ENCODE data around the gene EGFR.

EGFR gene

DNA sequence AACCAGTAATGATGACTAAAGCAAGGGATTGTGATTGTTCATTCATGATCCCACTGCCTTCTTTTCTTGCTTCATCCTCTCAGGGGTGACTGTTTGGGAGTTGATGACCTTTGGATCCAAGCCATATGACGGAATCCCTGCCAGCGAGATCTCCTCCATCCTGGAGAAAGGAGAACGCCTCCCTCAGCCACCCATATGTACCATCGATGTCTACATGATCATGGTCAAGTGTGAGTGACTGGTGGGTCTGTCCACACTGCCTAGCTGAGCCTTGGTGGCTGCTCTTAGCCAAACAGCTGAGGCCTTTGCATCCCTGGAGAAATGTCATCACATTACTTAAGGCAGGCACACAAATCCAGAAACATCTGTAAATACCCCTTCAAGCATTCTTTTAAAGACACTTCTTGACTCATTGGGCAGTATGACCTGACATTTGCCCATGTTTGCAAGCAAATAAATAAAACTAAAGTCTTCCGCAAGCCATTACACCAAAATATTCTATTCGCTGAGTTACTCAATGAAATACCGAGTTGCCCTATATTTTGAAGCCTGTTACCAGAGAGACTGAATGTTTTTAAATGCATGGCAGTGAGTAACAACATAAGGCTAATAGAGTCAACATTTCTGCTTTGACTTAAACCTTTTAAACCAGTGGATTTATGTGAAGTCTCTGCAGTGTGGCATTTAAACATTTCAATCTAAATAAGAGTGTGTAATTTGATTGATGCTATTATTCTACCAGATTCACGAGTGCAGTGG, 180.0 kb downstream of the EGFR start:
- no peak for DNase-seq

DNA sequence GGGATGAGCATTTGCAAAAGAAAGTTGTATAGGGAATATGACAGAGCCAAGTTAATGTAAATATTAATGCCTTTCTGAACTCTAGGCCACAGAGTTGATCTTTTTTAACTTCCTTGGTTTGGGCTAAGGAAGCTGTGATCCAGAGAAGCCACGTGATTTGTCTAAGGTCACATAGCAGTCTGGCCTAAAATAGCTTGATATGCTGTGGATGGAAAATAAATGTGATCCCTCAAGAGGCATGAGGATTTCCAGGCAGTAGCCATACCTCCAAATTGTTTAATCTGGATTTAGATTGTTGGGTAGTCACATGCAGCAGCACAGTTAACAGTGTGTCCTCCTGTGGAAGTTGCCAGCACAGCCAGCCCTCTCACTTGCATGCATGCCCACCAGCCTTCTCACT, 180.6 kb downstream of the EGFR start:
- no peak for DNase-seq

DNA sequence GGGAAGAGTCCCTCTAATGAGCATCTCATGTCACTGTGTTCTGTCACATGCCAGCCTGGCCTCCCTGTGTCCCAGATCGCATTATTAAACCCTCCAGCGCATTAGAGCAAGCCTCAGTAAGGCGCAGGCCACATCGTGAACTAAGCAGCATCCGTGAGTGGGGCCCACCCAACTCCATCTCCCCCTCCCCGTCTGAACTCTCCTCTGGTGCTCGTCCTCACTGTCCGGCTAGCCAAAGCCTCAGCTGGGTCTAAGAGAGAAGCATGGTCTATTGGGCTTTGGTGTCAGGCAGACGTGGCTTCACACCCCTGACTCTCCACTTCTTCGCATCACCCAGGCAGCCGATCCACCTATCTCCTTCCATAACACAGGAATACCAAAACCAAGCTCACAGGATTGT, 181.6 kb downstream of the EGFR start:
- no peak for DNase-seq

DNA sequence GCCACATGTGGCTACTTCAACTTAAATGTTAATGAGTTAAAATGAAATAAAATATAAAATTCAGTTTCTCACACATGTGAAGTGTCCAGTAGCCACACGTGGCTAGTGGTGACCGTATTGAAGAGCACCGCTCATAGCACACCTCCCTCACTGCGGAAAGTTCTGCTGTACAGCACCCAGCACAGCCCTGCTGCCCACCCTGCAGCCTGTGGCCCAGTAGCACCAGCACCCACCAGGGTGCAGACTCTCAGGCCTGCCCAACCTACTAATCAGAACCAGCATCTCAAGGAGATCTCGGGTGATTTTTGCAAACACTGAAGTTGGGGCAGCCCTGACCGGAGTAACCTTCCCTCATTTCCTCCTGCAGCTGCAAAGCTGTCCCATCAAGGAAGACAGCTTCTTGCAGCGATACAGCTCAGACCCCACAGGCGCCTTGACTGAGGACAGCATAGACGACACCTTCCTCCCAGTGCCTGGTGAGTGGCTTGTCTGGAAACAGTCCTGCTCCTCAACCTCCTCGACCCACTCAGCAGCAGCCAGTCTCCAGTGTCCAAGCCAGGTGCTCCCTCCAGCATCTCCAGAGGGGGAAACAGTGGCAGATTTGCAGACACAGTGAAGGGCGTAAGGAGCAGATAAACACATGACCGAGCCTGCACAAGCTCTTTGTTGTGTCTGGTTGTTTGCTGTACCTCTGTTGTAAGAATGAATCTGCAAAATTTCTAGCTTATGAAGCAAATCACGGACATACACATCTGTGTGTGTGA, 183.5 kb downstream of the EGFR start:
- no peak for DNase-seq

- no peak for DNase-seq
Measured at GRCh38 chr7:55203300-55203699, 184.5 kb downstream of the EGFR start.

DNA sequence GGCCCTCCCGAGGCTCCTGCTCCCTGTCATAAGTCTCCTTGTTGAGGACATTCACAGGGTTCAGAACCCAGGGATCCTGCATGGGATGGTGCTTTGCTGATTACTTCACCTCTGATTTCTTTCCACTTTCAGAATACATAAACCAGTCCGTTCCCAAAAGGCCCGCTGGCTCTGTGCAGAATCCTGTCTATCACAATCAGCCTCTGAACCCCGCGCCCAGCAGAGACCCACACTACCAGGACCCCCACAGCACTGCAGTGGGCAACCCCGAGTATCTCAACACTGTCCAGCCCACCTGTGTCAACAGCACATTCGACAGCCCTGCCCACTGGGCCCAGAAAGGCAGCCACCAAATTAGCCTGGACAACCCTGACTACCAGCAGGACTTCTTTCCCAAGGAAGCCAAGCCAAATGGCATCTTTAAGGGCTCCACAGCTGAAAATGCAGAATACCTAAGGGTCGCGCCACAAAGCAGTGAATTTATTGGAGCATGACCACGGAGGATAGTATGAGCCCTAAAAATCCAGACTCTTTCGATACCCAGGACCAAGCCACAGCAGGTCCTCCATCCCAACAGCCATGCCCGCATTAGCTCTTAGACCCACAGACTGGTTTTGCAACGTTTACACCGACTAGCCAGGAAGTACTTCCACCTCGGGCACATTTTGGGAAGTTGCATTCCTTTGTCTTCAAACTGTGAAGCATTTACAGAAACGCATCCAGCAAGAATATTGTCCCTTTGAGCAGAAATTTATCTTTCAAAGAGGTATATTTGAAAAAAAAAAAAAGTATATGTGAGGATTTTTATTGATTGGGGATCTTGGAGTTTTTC, 186.5 kb downstream of the EGFR start:
- DNase-seq, result no peak

DNA sequence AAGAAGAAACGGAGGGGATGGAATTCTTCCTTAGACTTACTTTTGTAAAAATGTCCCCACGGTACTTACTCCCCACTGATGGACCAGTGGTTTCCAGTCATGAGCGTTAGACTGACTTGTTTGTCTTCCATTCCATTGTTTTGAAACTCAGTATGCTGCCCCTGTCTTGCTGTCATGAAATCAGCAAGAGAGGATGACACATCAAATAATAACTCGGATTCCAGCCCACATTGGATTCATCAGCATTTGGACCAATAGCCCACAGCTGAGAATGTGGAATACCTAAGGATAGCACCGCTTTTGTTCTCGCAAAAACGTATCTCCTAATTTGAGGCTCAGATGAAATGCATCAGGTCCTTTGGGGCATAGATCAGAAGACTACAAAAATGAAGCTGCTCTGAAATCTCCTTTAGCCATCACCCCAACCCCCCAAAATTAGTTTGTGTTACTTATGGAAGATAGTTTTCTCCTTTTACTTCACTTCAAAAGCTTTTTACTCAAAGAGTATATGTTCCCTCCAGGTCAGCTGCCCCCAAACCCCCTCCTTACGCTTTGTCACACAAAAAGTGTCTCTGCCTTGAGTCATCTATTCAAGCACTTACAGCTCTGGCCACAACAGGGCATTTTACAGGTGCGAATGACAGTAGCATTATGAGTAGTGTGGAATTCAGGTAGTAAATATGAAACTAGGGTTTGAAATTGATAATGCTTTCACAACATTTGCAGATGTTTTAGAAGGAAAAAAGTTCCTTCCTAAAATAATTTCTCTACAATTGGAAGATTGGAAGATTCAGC, 187.6 kb downstream of the EGFR start:
- no peak for DNase-seq

GRCh38 chr7:55207436-55208125, 188.8 kb downstream of the EGFR start:
- no peak for DNase-seq

- no peak for DNase-seq
Measured at GRCh38 chr7:55209366-55209765, 190.5 kb downstream of the EGFR start.

DNA sequence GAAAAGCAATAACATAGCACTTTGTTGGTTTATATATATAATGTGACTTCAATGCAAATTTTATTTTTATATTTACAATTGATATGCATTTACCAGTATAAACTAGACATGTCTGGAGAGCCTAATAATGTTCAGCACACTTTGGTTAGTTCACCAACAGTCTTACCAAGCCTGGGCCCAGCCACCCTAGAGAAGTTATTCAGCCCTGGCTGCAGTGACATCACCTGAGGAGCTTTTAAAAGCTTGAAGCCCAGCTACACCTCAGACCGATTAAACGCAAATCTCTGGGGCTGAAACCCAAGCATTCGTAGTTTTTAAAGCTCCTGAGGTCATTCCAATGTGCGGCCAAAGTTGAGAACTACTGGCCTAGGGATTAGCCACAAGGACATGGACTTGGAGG, 191.4 kb downstream of the EGFR start:
- no peak for DNase-seq

GRCh38 chr7:55210716-55211115, 191.9 kb downstream of the EGFR start:
- DNase-seq, result no peak

GRCh38 chr7:55211726-55212125, 192.9 kb downstream of the EGFR start:
- DNase-seq, result no peak

- DNase-seq, result no peak
Measured at GRCh38 chr7:55212176-55212575, 193.4 kb downstream of the EGFR start.

DNA sequence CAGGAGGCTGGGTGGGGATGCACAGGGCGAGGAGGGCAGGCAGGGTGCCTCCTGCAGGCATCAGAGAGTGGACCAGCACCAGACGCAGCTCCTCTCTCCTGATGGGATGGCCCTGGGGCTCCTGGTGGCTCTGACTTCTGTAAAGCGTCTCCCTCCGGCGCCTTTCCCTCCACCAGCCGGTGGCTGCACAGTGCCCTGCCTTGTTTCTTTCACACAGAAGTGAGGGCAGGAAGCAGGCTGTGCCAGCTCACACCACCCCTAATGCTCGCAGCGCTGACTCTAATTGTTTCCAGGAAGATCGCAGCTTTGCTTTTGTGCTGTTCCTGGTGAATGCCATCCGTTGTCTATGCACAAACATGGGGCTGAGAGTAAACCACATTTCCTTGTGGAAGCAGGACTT, 194.0 kb downstream of the EGFR start:
- DNase-seq, result no peak

DNA sequence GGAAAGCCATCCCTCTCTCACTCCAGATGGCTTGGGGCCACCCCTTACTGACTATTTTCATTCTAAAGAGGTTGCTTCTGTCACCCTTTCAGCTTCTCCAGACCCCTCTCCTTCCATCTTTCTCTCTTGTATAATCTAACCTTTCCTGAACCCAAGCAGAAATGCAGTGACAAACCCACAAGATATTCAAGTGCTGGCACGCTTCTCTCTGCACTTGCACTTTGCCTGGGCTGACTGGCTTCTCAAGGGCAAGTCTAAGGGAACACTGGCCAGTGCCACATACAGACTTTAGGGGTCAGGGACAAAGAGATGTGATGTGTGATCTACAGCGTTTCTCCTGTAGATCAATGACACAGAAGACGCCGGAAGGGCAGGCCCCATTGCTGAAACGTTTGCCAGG, 195.9 kb downstream of the EGFR start:
- DNase-seq, result no peak

GRCh38 chr7:55223023-55223422, 204.2 kb downstream of the EGFR start:
- DNase-seq, result no peak

GRCh38 chr7:55224111-55224510, 205.3 kb downstream of the EGFR start:
- DNase-seq, result no peak

GRCh38 chr7:55224810-55225209, 206.0 kb downstream of the EGFR start:
- no peak for DNase-seq

GRCh38 chr7:55230014-55230413, 211.2 kb downstream of the EGFR start:
- no peak for DNase-seq

DNA sequence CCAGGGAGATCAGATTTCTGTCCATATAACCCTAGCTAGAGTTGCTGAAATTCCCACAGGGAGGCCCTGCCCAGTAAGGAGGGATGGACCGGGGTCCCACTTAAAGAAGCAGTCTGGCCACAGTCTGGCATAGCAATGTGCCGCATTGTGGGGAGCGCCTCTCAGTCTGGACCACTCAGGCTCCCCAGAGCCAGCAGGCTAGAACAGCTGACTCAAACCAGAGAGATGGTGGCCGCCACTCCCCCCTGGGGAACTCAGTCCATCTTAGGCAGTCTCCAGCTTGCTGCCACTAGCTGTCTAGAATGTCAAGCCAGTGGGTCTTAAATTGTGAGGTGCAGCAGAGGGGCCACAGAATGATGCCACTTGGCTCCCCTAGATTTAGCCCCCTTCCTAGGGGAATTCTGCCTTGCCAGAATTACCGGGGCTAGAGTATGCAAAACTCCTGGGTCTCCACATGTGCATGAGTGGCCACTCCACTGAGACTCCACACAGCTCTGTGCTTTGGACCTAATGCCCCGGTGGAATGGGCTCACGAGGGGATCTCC, 213.0 kb downstream of the EGFR start:
- DNase-seq, result no peak

- DNase-seq, result no peak
Measured at GRCh38 chr7:55233001-55233400, 214.2 kb downstream of the EGFR start.

DNA sequence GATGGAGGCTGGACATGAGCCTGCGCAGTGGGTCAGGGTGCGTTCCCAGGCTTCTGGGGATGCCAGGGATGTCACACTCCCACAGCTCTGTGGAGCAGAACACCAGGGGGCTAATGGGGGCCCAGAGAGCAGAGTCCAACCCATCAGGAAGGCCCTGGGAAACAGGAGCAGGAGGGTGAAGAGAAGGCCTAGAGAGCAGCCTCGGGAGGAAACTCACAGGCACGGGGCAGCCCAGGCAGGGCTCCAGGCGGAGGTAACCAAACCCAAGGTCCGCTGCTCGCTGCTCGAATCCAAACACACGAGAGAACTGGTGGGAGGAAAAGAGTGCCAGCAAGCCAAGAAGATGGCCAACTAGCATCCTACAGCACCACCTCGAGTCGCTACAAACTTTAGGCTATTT, 215.6 kb downstream of the EGFR start:
- no peak for DNase-seq
